GM12873 (cell line): ENCODE data around the gene RCBTB1.

Source experiments
- TF ChIP-seq, protein P1 (sequence below): IDR thresholded peaks from 2 replicates; pipeline ENCODE4 v1.5.1; 2012; ENCODE audit warnings: low read depth, mild to moderate bottlenecking, moderate library complexity, low read length, control low read depth; ENCODE audit not compliant: insufficient read depth; ENCODE audit errors: missing control alignments

RCBTB1 gene

DNA sequence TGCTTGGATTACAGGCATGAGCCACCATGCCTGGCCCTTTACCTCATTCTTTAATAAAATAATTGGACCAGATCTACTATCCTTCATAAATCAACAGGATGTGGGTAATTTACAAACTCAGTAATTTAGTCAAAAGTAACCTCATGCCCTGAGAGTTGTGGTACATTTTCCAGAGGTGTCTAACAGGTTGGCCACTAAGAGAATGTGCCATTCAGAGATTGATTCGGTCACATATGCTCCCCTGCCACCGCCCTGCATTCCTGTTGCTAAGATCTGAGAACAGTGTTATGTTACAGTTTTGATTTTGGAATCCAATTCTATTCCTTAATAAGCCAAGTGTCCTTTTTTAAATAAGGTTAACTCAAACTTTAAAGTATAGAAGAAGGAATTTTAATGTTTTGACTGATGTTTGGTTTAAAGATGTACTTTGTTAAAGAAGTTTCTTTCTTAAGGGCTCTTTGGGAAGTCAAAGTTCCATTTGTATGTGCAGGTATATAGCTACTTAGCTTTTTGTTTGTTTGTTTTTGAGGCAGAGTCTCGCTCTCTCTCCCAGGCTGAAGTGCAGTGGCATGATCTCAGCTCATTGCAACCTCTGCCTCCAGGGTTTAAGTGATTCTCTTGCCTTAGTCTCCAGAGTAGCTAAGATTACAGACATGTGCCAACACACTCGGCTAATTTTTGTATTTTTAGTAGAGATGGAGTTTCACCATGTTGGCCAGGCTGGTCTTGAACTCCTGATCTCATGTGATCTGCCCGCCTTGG lies 60.4 kb downstream of the RCBTB1 start:
- TF ChIP-seq, protein P1, sequence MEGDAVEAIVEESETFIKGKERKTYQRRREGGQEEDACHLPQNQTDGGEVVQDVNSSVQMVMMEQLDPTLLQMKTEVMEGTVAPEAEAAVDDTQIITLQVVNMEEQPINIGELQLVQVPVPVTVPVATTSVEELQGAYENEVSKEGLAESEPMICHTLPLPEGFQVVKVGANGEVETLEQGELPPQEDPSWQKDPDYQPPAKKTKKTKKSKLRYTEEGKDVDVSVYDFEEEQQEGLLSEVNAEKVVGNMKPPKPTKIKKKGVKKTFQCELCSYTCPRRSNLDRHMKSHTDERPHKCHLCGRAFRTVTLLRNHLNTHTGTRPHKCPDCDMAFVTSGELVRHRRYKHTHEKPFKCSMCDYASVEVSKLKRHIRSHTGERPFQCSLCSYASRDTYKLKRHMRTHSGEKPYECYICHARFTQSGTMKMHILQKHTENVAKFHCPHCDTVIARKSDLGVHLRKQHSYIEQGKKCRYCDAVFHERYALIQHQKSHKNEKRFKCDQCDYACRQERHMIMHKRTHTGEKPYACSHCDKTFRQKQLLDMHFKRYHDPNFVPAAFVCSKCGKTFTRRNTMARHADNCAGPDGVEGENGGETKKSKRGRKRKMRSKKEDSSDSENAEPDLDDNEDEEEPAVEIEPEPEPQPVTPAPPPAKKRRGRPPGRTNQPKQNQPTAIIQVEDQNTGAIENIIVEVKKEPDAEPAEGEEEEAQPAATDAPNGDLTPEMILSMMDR, result no peak

DNA sequence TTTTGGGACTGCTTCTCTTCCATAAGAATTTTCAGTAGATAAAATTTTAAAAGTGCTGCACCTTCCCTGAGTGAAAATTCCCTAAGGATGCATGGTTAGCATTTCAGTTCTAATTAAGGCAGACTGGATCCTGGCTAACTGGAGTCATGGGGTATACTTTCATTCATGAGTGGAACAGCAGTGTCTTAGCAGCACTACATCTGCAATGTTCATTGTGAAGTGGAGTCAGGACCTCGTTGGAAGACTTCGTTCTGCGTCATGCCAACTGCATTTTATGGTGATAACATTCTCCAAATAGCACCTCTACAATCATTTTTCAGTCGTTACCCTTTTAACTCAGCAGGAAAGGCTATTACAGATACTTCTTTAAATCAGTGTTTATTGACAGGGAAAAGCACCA lies 64.1 kb downstream of the RCBTB1 start:
- TF ChIP-seq, protein P1, result no peak

DNA sequence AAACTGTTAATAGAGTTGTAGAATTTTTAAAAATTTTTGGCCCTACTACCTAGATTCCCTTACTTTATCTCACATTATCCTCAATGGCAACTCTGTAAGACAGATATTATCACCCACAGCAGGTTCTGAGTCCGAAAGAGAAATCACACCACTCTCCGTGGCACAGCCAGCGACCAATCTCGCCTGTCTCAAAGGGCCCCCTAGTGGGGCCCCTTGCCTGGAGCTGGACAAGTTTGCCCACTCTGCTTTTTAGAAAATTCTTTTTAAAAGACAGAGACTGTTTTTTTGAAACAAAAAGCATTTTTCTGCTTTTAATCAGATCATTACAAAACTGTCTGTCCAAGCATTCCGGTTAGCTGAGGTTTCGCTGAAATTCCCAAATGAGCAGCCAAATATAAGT lies 67.9 kb downstream of the RCBTB1 start:
- TF ChIP-seq, protein P1, result no peak

DNA sequence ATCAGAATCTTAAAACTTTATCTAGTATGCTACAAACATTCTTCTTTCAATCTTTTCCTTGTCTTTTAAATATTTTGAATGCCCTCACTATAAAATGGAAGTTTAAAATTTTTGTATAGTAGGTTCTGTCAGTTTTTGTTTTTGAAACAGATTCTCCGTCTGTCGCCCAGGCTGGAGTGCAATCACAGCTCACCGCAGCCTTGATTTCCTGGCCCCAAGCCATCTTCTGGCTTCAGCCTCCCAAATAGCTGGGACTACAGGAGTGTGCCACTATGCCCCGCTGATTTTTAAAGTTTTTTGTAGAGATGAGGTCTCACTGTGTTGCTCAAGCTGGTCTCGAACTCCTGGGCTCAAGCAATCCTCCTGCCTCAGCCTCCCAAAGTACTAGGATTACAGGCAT lies 68.9 kb downstream of the RCBTB1 start:
- TF ChIP-seq, protein P1, result no peak

DNA sequence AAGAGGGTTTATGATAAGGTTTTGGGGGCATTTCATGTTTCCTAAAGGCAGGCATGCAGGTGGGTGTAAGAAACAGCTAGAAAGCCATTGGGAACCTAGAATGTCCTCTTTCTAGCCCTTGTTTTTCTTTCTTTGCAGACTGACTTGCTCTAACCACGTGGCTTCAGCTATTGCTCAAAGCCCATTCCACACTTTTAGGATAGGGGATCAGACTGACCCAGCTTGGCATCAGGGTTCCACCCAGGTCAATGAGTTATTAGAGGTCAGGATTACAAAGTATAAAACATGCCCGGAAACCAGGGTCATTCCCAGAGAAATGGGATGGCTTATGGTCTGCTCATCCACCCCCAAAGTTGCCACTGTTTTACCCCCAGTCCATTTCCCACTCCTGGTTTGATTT lies 72.8 kb downstream of the RCBTB1 start:
- TF ChIP-seq, protein P1, result no peak

DNA sequence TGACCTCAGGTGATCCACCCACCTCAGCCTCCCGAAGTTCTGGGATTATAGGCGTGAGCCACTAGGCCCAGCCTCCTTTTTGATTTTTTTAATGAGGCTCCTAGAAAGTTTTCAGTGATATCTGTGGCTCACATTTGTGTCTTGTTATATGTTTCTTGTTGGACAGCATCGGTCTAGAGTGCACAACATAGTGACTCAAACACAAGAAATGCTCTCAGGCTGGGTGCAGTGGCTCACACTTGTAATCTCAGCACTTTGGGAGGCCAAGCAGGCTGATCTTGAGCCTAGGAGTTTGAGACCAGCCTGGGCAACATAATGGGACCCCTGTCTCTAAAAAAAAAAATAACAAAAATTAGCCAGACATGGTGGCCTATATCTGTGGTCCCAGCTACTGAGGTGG lies 81.4 kb downstream of the RCBTB1 start:
- TF ChIP-seq, protein P1, result no peak

DNA sequence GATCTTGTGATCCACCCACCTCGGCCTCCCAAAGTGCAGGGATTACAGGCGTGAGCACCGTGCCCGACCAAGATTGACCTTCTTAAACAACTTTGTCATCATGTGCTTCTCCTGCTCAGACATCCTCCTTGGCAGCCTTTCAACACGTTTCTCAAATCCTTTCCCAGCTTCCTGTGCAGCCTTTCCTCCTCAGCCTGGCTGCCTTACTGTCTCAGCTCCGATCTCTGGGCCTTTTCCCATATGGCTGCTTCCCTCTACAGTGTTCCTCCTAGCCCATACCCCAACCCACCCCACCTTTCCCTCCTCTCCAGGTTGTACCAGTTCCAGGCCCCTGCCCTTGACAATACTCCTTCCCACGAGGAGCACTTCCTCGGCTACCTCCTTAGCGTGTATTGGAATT lies 82.4 kb downstream of the RCBTB1 start:
- TF ChIP-seq, protein P1, result no peak
